HepG2 (cell line): ENCODE data around the gene KPNB1.

ENCODE experiments used
- TF ChIP-seq, protein P1 (sequence below): sonication (generic); formaldehyde crosslinking; IDR thresholded peaks from 2 replicates; pipeline ENCODE4 v1.5.0; 2020; ENCODE audit warnings: mild to moderate bottlenecking, missing genetic modification reagents, moderate library complexity
- TF ChIP-seq, protein P2 (sequence below): IDR thresholded peaks from 2 replicates; pipeline ENCODE4 v1.6.1; 2012; ENCODE audit warnings: low read length, improper control_type of control experiment

DNA sequence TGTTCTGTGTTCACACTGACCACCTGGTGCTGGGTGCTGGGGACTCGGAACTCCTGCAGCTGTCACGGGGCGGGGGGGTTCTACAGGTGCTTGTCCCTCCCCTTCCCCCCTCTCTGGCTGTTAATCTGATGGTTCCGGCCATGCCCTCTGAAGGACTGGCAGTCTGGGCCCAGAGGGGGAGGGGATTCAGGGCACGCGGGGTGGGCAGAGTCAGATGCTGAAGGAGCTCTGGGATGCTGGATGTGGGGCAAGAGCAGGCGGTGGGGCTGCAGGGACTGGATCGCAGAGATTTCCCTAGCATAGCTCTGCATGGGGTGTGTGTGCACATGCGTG, 78.0 kb downstream of the KPNB1 start:
- TF ChIP-seq, protein P1, sequence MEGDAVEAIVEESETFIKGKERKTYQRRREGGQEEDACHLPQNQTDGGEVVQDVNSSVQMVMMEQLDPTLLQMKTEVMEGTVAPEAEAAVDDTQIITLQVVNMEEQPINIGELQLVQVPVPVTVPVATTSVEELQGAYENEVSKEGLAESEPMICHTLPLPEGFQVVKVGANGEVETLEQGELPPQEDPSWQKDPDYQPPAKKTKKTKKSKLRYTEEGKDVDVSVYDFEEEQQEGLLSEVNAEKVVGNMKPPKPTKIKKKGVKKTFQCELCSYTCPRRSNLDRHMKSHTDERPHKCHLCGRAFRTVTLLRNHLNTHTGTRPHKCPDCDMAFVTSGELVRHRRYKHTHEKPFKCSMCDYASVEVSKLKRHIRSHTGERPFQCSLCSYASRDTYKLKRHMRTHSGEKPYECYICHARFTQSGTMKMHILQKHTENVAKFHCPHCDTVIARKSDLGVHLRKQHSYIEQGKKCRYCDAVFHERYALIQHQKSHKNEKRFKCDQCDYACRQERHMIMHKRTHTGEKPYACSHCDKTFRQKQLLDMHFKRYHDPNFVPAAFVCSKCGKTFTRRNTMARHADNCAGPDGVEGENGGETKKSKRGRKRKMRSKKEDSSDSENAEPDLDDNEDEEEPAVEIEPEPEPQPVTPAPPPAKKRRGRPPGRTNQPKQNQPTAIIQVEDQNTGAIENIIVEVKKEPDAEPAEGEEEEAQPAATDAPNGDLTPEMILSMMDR (CRISPR knock-in tag) = no peak
- TF ChIP-seq, protein P2, sequence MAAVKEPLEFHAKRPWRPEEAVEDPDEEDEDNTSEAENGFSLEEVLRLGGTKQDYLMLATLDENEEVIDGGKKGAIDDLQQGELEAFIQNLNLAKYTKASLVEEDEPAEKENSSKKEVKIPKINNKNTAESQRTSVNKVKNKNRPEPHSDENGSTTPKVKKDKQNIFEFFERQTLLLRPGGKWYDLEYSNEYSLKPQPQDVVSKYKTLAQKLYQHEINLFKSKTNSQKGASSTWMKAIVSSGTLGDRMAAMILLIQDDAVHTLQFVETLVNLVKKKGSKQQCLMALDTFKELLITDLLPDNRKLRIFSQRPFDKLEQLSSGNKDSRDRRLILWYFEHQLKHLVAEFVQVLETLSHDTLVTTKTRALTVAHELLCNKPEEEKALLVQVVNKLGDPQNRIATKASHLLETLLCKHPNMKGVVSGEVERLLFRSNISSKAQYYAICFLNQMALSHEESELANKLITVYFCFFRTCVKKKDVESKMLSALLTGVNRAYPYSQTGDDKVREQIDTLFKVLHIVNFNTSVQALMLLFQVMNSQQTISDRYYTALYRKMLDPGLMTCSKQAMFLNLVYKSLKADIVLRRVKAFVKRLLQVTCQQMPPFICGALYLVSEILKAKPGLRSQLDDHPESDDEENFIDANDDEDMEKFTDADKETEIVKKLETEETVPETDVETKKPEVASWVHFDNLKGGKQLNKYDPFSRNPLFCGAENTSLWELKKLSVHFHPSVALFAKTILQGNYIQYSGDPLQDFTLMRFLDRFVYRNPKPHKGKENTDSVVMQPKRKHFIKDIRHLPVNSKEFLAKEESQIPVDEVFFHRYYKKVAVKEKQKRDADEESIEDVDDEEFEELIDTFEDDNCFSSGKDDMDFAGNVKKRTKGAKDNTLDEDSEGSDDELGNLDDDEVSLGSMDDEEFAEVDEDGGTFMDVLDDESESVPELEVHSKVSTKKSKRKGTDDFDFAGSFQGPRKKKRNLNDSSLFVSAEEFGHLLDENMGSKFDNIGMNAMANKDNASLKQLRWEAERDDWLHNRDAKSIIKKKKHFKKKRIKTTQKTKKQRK = no peak
